ENCODE measurements around the gene NACA. TPM values are rescaled to one million over a fixed set of nuclear protein-coding genes. Genes with fewer than 3 reads are reported as not detected.

Gene NACA
- total RNA-seq, 1 donor from 2014 or later = 687 TPM

DNA sequence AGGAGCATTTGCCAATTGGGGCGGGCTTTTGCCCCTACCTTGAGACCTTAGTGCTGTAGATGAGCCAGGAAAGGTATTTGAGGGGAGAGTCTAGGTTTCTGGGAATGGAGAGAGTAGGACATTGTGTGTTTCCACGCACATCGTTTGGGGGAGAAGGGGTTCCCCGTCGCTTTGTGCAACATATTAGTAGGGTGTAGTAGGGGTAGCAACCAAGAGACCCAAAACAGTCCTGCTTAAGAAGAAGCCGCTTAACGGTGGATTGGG is 36.3 kb downstream of the NACA start:
- Mint-ChIP-seq H3K4me1 (ENCODE audit: unreplicated experiment) (peaks cover 27% of the 10 kb centered on the region), H3K27me3 (ENCODE audit: unreplicated experiment) (peaks cover 20% of the 10 kb centered on the region), H3K4me3 (ENCODE audit: unreplicated experiment) (peak overlapping the region; percentile 91), H3K27ac (ENCODE audit: unreplicated experiment) (peak overlapping the region; percentile 93), H3K9me3 (ENCODE audit: unreplicated experiment) (no peaks in the 10 kb centered on the region), H3K36me3 (ENCODE audit: low read depth, unreplicated experiment) (peaks cover 16% of the 10 kb centered on the region)
- TF ChIP-seq, protein P1, sequence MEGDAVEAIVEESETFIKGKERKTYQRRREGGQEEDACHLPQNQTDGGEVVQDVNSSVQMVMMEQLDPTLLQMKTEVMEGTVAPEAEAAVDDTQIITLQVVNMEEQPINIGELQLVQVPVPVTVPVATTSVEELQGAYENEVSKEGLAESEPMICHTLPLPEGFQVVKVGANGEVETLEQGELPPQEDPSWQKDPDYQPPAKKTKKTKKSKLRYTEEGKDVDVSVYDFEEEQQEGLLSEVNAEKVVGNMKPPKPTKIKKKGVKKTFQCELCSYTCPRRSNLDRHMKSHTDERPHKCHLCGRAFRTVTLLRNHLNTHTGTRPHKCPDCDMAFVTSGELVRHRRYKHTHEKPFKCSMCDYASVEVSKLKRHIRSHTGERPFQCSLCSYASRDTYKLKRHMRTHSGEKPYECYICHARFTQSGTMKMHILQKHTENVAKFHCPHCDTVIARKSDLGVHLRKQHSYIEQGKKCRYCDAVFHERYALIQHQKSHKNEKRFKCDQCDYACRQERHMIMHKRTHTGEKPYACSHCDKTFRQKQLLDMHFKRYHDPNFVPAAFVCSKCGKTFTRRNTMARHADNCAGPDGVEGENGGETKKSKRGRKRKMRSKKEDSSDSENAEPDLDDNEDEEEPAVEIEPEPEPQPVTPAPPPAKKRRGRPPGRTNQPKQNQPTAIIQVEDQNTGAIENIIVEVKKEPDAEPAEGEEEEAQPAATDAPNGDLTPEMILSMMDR (IDR thresholded peaks at IDR 0.05; ENCODE audit: unreplicated experiment) = no peak
- no peak for DNase-seq (ENCODE audit: low spot score)

DNA sequence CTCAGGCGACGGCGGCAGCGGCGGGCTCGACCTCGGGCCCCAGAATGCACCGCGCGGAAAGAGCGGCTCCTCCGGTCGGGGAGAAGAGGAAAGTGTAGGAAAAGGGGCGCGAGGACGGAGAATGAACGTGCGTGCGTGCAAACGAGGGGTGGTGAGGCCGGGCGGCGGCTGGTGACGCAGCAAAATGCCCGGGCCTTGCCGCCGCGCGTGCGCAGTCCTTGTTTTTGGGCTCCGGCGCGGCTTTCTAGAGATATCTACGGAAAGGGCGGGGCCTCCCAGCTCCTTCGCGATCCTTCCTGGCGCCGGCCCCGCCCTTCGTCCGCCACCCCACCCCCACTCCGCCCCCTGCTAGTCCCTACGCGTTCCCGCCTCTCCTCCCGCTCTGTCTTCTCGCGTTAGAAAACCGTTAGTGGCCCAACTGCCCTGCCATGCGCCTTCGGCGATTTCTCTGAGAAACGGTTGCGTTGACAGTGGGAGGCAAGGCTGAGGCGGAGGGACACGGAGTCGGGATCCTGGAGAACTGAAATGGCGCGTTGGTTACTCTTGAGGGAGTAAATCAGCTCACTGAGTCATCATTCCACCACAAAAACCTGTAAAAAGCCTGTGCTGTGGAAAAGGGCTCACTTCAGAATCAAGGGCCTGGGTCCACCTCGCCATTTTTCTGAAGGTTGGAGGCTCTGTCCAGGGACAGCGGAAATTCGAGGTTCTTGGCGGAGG is 36.8 kb downstream of the NACA start, which contains the start of gene PTGES3:
PTGES3 (minus strand) TSS at position 156 of the 717 bp plus-strand sequence. CDS start 285 bp downstream, outside the sequence.
- H3K4me1 Mint-ChIP-seq (ENCODE audit: unreplicated experiment) = peaks cover 27% of the 10 kb centered on the region
- peak within 1 kb of the TSS; percentile 99 for H3K27ac Mint-ChIP-seq (ENCODE audit: unreplicated experiment)
- TF ChIP-seq, protein P1 (IDR thresholded peaks at IDR 0.05; ENCODE audit: unreplicated experiment) = no peak
- no peaks in the 10 kb centered on the region for H3K9me3 Mint-ChIP-seq (ENCODE audit: unreplicated experiment)
- H3K36me3 Mint-ChIP-seq (ENCODE audit: low read depth, unreplicated experiment) = peaks cover 16% of the 10 kb centered on the region
- peaks cover 20% of the 10 kb centered on the region for H3K27me3 Mint-ChIP-seq (ENCODE audit: unreplicated experiment)
- peak within 1 kb of the TSS; percentile 100 for H3K4me3 Mint-ChIP-seq (ENCODE audit: unreplicated experiment)
- peak; percentile 98 for DNase-seq (ENCODE audit: low spot score)

DNA sequence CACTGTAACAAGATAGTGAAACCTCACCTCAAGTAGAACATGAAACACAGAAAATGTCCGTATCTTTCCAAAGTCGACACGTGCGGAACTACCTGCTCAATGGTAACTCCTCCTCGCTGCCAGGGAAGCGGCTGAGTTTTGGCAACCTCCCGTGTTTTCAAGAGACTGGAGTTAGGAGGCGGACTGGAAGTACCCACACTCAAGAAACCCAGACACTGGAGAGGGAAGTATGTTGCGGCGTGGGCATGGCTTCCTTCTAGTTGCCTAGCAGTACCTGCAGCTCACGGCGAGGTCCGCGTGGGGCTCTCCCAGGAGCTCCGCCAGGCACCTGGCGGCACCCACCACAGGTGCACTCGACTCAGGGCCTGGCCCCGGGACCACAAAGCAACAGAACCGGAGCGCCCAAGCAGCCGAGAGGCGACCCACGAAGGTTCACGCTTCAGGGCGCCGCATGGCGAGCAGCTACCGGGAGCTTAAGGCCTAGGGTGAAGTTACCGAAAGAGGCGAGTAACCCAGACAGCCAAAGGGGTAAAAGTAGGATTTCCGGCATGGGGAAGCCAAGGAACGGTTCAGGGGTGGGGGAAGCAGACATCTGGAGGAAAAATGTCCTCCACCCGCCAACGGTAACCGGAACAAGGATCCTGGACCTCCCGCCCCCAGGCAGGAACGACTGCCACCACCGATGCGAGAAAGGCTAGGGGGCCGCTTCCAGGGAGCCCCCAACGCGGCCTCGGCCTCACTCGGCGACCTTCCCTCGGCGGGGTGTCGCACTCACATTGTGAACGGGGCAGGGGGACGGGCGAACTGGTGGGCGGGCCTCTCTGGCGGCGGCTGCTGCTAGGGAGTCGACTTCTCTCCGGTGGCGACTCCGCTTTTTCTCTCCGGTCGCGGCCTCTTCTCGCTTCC is 37.6 kb downstream of the NACA start:
- TF ChIP-seq, protein P1 (IDR thresholded peaks at IDR 0.05; ENCODE audit: unreplicated experiment) = no peak
- DNase-seq (ENCODE audit: low spot score) = no peak
- no peaks in the 10 kb centered on the region for H3K9me3 Mint-ChIP-seq (ENCODE audit: unreplicated experiment)
- peak overlapping the region; percentile 99 for H3K27ac Mint-ChIP-seq (ENCODE audit: unreplicated experiment)
- peaks cover 16% of the 10 kb centered on the region for H3K36me3 Mint-ChIP-seq (ENCODE audit: low read depth, unreplicated experiment)
- peaks cover 20% of the 10 kb centered on the region for H3K27me3 Mint-ChIP-seq (ENCODE audit: unreplicated experiment)
- H3K4me3 Mint-ChIP-seq (ENCODE audit: unreplicated experiment) = peak overlapping the region; percentile 100
- peaks cover 27% of the 10 kb centered on the region for H3K4me1 Mint-ChIP-seq (ENCODE audit: unreplicated experiment)

DNA sequence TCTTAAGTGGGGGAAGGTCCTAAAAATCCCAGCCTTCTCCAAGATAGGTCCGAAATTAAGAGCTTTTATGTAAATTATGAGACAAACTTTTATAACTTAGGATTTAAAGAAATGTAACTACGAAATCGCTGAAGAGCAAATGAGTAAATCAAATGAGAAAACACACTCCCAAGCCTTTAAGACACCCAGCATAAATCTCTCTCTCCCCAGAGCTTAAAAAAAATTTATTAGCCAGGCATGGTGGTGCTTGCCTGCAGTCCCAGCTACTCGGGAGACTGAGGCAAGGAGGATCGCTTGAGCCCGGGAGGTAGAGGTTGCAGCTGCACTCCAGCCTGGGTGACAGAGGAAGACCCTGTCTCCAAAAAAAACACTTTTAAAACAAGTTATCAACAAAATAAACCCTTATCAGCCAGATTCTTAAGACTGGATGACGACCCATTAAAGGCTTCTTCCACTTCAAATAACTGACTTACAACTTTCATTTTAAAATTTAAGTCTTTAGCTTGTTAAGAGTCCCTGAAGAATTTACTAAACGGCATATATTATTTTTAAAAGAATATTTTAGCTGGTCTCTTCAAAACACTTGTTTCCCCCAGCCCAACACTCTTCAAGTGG is 40.2 kb downstream of the NACA start:
- Mint-ChIP-seq H3K27ac (ENCODE audit: unreplicated experiment) (peak overlapping the region; percentile 98), H3K4me3 (ENCODE audit: unreplicated experiment) (peak overlapping the region; percentile 84), H3K4me1 (ENCODE audit: unreplicated experiment) (peaks cover 27% of the 10 kb centered on the region), H3K9me3 (ENCODE audit: unreplicated experiment) (no peaks in the 10 kb centered on the region), H3K27me3 (ENCODE audit: unreplicated experiment) (peaks cover 18% of the 10 kb centered on the region), H3K36me3 (ENCODE audit: low read depth, unreplicated experiment) (peaks cover 19% of the 10 kb centered on the region)
- no peak for DNase-seq (ENCODE audit: low spot score)
- TF ChIP-seq, protein P1 (IDR thresholded peaks at IDR 0.05; ENCODE audit: unreplicated experiment) = no peak

Measured in endothelial cell (in vitro differentiated cells).